ENCODE measurements around the gene RFTN1. TPM values are rescaled to one million over a fixed set of nuclear protein-coding genes. Genes with fewer than 3 reads are reported as not detected.

The RFTN1 gene
- total and polyA plus RNA-seq, 2 experiments from 2014 or later: 3.3 to 7.2 TPM

DNA sequence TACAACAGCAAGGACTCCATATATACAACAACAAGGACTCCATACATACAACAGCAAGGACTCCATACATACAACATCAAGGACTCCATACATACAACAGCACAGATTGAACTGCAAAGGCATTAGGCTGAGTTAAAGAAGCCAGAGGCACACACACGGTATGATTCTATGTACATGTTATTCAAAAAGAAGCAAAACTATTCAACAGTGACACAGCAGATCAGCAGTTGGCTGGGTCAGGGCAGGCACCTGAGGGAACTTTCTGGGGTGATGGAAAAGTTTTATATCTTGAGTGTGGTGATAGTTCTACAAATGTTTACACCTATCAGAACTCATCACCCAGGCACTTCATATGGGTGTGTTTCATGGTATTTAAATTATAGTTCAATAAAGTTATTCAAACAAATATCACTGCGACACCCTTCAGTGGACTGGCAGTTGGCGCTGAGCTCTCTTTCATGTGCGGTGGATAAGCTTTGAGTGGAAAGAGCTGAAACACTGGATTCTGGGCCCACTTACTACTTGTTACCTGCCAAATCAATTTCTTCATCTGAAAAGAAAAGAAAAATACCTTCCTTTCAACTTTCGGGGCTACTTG, 28.0 kb downstream of the RFTN1 start:
- Histone ChIP-seq H3K4me1 (ENCODE audit: insufficient read depth) (peaks cover 30% of the 10 kb centered on the region), H3K27me3 (ENCODE audit: insufficient read depth) (no peaks in the 10 kb centered on the region), H4K20me1 (replicated peaks; ENCODE audit: insufficient read depth) (no peaks in the 10 kb centered on the region), H3K27ac (ENCODE audit: low read depth) (no peak overlapping the region), H3K36me3 (ENCODE audit: insufficient read depth) (no peaks in the 10 kb centered on the region), H3K4me3 (no peak overlapping the region), H3K9me2 (ENCODE audit: insufficient read depth) (peaks cover 17% of the 10 kb centered on the region; the same call in 1 of the 2 replicates), H3F3A (replicated peaks; ENCODE audit: low read depth) (no peaks in the 10 kb centered on the region), H3K4me2 (no peak overlapping the region), H2AFZ (no peak overlapping the region), H3K79me2 (replicated peaks; ENCODE audit: insufficient read depth) (no peaks in the 10 kb centered on the region)
- Mint-ChIP-seq H3K4me3 (no peak overlapping the region), H3K27me3 (ENCODE audit: insufficient read depth, low read depth, poor library complexity) (peaks cover 10% of the 10 kb centered on the region), H3K36me3 (ENCODE audit: low read depth) (no peaks in the 10 kb centered on the region), H3K9me3 (no peaks in the 10 kb centered on the region), H3K27ac (no peak overlapping the region), H3K4me1 (peaks cover 39% of the 10 kb centered on the region)
- ATAC-seq (no peak), DNase-seq (ENCODE audit: low spot score) (no peak)
- TF ChIP-seq POLR2AphosphoS5 (IDR thresholded peaks at IDR 0.05; ENCODE audit: low read depth) (no peak), STAT1 (IDR thresholded peaks at IDR 0.05; ENCODE audit: unreplicated experiment) (no peak), EZH2 (IDR thresholded peaks at IDR 0.05; ENCODE audit: low read depth, unreplicated experiment) (no peak), EZH2phosphoT487 (IDR thresholded peaks at IDR 0.05; ENCODE audit: unreplicated experiment) (no peak), ZNF331 (CRISPR knock-in tag; IDR thresholded peaks at IDR 0.05; ENCODE audit: low read depth) (no peak), CREB1 (CRISPR knock-in tag; IDR thresholded peaks at IDR 0.05; ENCODE audit: low read depth) (no peak), ZNF462 (CRISPR knock-in tag; IDR thresholded peaks at IDR 0.05) (no peak)
- TF ChIP-seq, protein P1, sequence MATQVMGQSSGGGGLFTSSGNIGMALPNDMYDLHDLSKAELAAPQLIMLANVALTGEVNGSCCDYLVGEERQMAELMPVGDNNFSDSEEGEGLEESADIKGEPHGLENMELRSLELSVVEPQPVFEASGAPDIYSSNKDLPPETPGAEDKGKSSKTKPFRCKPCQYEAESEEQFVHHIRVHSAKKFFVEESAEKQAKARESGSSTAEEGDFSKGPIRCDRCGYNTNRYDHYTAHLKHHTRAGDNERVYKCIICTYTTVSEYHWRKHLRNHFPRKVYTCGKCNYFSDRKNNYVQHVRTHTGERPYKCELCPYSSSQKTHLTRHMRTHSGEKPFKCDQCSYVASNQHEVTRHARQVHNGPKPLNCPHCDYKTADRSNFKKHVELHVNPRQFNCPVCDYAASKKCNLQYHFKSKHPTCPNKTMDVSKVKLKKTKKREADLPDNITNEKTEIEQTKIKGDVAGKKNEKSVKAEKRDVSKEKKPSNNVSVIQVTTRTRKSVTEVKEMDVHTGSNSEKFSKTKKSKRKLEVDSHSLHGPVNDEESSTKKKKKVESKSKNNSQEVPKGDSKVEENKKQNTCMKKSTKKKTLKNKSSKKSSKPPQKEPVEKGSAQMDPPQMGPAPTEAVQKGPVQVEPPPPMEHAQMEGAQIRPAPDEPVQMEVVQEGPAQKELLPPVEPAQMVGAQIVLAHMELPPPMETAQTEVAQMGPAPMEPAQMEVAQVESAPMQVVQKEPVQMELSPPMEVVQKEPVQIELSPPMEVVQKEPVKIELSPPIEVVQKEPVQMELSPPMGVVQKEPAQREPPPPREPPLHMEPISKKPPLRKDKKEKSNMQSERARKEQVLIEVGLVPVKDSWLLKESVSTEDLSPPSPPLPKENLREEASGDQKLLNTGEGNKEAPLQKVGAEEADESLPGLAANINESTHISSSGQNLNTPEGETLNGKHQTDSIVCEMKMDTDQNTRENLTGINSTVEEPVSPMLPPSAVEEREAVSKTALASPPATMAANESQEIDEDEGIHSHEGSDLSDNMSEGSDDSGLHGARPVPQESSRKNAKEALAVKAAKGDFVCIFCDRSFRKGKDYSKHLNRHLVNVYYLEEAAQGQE (IDR thresholded peaks at IDR 0.05; ENCODE audit: unreplicated experiment): no peak
- TF ChIP-seq, protein P2, sequence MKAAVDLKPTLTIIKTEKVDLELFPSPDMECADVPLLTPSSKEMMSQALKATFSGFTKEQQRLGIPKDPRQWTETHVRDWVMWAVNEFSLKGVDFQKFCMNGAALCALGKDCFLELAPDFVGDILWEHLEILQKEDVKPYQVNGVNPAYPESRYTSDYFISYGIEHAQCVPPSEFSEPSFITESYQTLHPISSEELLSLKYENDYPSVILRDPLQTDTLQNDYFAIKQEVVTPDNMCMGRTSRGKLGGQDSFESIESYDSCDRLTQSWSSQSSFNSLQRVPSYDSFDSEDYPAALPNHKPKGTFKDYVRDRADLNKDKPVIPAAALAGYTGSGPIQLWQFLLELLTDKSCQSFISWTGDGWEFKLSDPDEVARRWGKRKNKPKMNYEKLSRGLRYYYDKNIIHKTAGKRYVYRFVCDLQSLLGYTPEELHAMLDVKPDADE (IDR thresholded peaks at IDR 0.05): no peak

Data from GM23338 (cell line).